HTR-8/SVneo (cell line): ENCODE measurements around the gene ADRM1.
A peak's percentile ranks its signal among the peaks of the same experiment; 100 is the strongest.

ENCODE experiments used
- DNase-seq: peaks from one replicate; pipeline ENCODE4 v3.0.0; 2011; ENCODE audit warnings: low spot score, mixed read lengths; ENCODE audit not compliant: insufficient read length
- FAIRE-seq: peaks from 2 replicates; lab custom pipeline; 2011; peaks lifted over from hg19 to GRCh38; lab: Jason Lieb, UNC

The ADRM1 gene

GRCh38 chr20:62321521-62321948 is 18.7 kb downstream of the ADRM1 start:
- DNase-seq: peak; percentile 62
- FAIRE-seq: peak; percentile 92

- FAIRE-seq (no peak), DNase-seq (no peak)
Measured at GRCh38 chr20:62321975-62322374, 19.2 kb downstream of the ADRM1 start.

GRCh38 chr20:62322492-62323041 is 19.8 kb downstream of the ADRM1 start:
- DNase-seq (no peak), FAIRE-seq (no peak)

- FAIRE-seq (peak; percentile 16), DNase-seq (no peak)
Measured at GRCh38 chr20:62323146-62323979, 20.6 kb downstream of the ADRM1 start.

- FAIRE-seq: peak; percentile 26
- no peak for DNase-seq
Measured at GRCh38 chr20:62323980-62324906, 21.4 kb downstream of the ADRM1 start.

GRCh38 chr20:62325172-62325905 is 22.5 kb downstream of the ADRM1 start:
- DNase-seq (no peak), FAIRE-seq (peak; percentile 90)

- DNase-seq (no peak), FAIRE-seq (peak; percentile 55)
Measured at GRCh38 chr20:62326559-62326958, 23.8 kb downstream of the ADRM1 start.

- FAIRE-seq (peak; percentile 23), DNase-seq (no peak)
Measured at GRCh38 chr20:62326959-62327725, 24.3 kb downstream of the ADRM1 start.

- DNase-seq (no peak), FAIRE-seq (no peak)
Measured at GRCh38 chr20:62327726-62328495, 25.1 kb downstream of the ADRM1 start.

- no peak for FAIRE-seq
- no peak for DNase-seq
Measured at GRCh38 chr20:62328684-62329388, 26.0 kb downstream of the ADRM1 start.

- DNase-seq (no peak), FAIRE-seq (no peak)
Measured at GRCh38 chr20:62329389-62330377, 26.9 kb downstream of the ADRM1 start.

- peak; percentile 74 for FAIRE-seq
- no peak for DNase-seq
Measured at GRCh38 chr20:62330576-62331317, 27.9 kb downstream of the ADRM1 start.

GRCh38 chr20:62331347-62331746 is 28.6 kb downstream of the ADRM1 start:
- DNase-seq (no peak), FAIRE-seq (peak; percentile 28)

GRCh38 chr20:62332421-62332820 is 29.6 kb downstream of the ADRM1 start:
- no peak for FAIRE-seq
- DNase-seq: no peak

GRCh38 chr20:62332989-62333819 is 30.4 kb downstream of the ADRM1 start:
- FAIRE-seq: no peak
- no peak for DNase-seq
